Stimulated activated CD4-positive, alpha-beta T cell treated with anti-CD3 and anti-CD28 coated beads, Interleukin-12 subunit alpha, Interleukin-12 subunit beta, amount 100 ng/mL, for 48 hours (primary cell): ENCODE data around the gene UBASH3B.
"Not testable (repeated sequence)": the region's sequence is repeated elsewhere in the genome, so short reads cannot be mapped to it uniquely, and the experiment has no call there.

Source experiments
- DNase-seq, 3 donors: peaks; one replicate each; pipeline ENCODE4 v3.0.0-alpha.2; 2020; ENCODE audit warnings: low read depth in 2 of 3, low spot score in 1 of 3

Gene UBASH3B

DNA sequence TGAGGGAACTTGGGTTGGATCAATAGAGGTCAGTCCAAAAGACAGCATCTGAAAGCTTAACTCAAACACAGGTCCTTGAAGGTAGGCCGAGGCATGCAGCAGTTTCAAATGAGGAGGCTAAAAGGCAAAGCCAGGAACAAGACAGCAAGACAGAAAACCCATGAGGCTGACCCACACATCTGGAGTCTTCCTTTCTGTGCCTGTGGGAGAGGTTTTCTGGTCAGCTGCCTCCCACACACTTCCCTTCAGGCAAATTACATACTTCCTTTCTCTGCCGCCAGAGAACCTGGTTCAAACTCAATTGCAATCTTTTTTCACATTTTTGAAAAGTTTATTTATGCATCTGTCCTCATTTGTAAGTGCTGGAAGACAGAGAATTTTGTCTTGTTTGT, 153.0 kb downstream of the UBASH3B start:
- peak in 2 of 3 donors; percentile 14 to 18 for DNase-seq

DNA sequence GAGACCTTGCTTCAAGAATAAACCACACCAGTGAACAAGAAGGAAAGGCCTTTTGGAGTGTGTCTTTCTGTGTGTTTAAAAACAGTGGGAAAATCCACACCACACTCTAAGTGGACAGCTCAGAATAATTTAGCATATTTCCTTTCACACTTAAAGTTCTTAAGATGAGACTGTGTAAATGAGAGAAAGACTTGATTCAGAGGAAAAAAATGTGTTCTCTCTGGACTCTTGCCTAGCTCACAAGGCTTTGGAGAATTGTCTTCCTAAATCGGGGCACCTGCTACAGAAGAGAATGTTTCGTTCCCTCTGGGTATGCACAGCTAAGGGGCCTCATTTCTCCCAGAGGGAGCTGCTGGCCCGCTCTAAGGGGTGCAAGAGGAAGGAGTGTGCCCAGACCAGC, 154.3 kb downstream of the UBASH3B start:
- DNase-seq, result no peak

DNA sequence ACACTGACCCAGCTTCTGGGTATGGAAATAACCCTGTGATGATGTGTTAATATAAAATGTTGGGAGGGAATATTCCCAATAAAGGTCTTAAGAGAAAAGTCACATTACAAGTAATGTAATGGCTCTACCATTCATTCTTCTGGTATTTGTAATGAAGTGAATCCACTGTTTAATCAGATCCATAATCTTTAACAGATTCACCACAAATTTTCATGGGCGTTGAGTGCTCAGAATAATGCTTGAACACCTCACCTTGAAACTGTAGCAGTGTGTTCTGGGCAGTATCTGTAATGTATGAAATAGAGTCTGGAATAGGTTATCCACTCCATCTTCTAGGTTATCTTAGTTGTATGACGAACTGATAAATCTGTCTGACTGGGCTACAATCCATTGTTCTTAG, 156.2 kb downstream of the UBASH3B start:
- DNase-seq, result no peak

DNA sequence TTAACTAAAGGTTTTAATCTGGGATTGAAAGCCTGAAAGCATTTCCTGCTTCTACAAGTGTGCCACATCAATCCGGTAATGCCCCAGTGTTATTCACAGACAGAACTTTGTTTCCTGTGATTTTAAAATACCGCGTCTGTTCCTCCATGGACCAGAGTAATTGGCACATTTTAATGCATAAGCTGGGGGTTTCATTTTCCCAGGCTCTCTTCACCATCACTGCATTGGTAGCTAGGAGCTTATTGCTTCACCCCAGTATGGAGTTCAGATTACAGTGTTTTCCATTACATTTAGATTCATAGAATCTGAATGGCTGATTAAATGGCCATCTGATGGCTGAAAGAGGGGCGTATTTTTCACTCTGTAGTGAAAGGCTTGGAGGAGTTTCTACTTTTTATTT, 157.1 kb downstream of the UBASH3B start:
- no peak for DNase-seq

DNA sequence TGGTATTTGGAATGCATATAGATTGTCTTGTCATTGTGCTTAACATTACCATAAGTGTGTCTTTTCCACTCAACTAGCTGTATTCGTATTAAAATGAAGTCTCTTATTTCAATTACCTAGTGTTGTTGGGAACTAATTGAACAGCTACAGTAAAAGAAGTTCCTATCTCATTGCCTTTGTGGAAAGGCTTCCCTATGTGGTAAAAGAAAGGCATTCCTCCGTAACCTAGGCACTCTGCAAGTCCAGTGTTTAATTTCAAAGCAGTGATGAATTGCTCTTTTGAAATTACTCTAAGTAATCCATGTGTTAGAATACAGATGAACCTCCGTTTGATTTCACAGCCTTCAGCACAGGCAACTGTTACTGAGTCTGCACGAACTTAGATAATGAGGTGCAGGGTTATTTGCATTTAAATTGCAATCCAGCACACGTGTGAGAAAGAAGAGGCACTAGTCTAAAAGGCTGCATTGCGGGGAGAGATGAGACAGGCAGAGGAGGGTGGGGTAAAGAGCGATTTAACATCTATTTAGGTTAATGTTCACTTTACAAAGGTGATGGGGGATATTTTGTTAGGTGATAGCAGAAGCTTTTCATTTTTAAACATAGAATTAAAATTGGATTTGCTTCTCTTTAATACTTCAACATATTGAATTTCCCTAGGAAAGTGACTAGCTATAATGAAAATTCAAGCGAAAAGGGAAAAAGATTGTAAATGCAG, 157.8 kb downstream of the UBASH3B start:
- no peak for DNase-seq

DNA sequence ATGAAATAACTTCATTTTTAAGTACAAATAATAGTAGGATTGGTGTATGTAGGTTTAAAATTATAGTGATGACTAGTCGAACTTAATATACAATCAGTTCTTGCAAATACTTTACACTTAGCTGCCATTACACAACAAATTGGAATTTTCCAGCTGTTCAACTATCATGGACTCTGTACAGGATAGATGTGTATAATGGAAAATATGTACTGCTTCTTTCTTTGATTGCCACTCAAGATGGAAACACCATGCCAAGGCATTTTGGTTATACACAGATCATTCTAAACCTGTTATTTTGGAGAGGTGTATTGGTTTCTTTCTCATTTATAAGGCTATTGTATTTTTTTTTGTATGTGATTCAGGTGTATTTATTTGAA, 158.4 kb downstream of the UBASH3B start:
- DNase-seq, result no peak

DNA sequence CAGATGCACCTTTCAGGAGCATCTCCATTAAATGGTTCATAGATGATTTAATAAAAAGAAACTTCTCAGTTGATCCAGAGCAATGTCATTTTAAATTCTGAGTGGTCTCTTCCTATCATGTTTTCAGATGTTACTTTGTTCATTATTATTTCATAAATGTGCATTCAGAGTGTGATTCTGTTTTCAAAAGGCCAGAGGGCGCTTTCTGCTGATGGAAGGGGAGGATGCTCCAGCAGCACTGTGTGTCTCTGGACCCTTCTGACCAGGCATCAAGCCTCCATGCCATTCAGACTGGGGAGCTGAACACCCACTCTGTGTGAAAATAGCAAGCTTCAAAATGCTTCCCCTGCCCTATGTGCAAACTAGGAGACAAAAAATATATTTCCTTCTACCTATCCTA, 158.9 kb downstream of the UBASH3B start:
- DNase-seq, result no peak

DNA sequence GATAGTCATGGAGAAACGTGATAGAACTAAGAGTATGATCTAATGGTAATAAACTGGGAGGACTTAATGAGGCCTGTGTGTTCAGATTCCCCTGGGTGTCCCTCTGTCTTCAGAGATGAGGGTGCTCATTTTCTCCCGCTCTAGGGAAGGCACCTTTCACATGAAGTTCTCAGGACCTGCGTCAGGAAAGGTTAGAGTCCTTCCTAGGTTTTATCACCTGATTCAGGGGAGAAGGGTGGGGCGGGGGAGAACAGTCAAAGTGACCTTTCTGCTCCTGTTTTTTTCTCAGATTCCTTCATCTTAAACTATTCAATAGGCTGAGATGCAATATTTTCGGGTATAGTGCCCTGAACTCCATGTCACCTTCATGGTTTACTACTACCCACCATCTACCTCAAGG, 160.4 kb downstream of the UBASH3B start:
- no peak for DNase-seq

DNA sequence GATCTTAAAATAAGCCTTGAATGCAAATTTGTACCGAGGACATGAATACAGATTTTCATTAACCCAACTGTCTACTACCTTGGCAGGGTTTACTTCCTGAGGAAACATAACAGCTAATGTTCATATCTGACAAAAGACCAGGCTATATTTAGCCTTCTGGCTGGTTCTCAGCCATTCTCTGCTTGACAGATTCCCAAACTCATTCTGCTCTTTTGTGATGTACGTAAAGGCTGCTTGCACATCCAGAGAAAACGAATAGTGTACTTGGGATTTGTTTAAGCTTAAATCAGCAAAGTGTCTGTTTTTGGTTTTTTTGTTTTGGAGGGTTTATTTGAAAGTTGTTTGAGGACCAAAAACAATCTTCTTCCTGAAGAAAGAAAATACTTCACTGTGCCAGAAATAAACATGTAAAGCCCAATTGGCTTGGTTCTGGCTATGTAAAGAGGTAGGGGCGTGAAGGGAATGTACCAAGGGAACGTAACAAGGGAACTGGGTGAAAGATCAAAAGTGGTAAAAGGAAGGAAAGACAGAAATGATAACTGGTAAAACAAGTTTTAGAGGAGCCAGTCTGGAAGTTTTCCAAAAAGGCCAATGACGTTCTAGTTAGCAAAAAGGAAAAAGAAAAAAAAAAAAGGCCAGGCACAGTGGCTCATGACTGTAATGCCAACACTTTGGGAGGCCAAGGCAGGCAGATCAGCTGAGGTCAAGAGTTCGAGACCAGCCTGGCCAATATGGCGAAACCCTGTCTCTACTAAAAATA, 161.4 kb downstream of the UBASH3B start:
- DNase-seq, result no peak

DNA sequence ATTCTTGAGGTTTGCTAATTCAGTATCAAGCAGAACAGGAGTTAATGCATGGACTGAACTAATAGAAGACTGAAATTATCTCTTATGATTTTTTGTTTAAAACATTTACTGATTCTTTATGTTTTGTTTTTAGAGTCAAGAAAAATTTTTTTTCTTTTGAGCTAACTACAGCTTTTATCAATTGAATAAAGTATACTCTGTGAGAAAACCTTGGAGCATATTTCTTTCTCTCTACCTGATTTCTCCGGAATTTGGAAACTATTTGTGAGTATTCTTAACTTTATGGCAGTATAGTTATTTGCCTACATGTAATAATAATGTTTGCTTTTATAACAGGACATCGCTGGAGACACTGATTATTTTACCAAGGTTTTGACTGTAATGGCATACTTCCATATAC, 164.6 kb downstream of the UBASH3B start:
- DNase-seq, result no peak

DNA sequence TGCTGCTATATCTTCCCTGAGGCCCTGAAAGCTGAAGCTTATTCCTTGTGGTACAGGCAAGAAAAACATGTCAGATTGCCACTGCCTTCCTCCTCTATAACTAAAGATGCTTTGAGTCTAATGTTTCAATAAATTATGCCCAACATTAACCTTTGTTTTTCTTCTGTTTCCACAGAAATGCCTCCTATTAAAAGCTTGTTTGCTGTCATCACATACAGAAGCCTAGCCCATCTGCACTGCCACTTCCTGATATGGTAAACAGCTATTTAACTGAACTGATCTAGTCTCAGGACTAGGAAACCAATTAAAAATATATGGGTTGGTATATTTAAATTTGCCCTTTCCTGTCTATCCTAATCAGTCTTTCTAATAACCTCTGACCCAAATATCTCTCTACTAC, 165.6 kb downstream of the UBASH3B start:
- no peak for DNase-seq

DNA sequence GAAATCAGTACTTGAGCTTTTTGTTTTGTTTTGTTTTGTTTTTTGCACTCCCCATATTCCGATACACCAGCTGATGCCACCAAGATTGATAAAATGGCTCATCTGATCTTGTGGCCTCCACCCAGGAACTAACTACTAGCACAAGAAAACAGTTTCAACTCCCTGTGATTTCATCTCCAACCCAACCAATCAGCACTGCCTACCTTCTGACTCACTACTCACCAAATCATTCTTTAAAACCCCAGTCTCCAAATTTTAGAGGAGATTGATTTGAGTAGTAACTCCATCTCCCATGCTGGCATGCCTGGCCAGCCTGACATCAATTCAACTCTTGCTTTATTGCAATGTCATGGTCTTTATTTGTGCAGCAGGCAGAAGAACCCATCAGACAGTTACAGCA, 166.7 kb downstream of the UBASH3B start:
- no peak for DNase-seq

DNA sequence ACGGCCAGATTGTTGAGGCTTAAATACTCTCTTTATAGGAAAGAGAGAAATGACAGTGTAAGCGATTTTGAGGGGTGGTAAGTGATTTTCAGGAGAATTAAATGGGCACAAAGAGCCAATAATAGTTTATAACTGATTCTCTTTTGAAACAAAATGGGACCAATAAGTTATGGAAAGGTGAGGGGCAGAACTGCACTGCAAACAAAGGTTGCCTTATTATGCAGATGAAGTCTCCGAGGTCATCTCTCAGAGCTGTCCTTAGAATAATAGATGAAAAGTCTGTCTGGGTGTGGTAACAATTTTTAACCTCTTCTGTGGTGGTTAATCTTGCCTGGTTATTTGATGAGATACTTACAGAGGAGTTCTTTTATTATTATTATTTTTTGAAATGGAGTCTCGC, 168.0 kb downstream of the UBASH3B start:
- no peak for DNase-seq

DNA sequence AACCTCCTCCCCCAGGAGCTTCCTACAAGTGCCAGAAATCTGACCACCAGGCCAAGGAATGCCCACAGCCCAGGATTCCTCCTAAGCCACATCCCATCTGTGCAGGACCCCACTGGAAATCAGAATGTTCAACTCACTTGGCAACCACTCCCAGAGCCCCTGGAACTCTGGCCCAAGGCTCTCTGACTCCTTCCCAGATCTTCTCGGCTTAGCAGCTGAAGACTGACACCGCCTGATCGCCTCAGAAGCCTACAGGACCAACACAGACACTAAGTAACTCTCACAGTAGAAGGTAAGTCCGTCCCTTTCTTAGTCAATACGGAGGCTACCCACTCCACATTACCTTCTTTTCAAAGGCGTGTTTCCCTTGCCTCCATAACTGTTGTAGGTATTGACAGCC, 173.8 kb downstream of the UBASH3B start:
- DNase-seq, result not testable (repeated sequence)

DNA sequence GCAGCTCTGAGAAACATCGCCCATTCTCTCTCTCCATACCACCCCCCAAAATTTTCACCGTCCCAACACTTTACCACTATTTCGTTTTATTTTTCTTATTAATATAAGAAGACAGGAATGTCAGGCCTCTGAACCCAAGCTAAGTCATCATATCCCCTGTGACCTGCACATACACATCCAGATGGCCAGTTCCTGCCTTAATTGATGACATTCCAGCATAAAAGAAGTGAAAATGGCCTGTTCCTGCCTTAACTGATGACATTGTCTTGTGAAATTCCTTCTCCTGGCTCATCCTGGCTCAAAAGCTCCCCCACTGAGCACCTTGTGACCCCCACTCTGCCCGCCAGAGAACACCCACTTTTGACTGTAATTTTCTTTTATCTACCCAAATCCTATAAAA, 176.8 kb downstream of the UBASH3B start:
- not testable (repeated sequence) for DNase-seq

DNA sequence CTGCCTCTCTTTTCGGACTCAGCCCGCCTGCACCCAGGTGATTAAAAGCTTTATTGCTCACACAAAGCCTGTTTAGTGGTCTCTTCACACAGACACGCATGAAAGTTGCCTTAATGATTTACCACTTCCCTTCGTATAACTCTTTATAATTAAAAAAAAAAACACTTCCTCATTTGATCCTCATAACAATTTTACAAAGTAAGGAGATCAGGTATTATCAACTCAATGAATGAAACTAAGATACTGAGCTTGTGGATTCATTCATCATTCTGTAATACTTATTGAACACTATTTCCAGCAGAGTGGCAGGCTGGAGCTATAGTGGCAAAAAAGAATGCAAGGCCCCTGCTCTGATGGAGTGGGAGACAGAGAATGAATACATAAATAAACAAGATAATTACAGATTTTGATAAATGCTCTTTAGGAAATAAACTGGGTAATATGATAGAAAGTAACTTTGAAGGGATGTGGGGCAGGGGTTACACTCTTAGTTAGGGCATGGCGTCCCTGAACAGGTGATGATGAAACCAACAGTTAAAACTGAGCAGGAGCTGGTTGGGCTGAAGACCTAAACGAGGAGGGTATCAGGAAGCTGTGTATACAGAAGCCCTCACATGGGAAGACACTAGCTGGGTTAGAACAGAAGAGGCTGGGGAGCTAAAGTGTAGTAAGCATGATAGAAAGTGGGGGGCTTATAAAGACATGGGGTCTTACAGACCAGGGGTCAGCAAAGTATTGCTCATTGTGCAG, 177.4 kb downstream of the UBASH3B start:
- DNase-seq, result no peak

DNA sequence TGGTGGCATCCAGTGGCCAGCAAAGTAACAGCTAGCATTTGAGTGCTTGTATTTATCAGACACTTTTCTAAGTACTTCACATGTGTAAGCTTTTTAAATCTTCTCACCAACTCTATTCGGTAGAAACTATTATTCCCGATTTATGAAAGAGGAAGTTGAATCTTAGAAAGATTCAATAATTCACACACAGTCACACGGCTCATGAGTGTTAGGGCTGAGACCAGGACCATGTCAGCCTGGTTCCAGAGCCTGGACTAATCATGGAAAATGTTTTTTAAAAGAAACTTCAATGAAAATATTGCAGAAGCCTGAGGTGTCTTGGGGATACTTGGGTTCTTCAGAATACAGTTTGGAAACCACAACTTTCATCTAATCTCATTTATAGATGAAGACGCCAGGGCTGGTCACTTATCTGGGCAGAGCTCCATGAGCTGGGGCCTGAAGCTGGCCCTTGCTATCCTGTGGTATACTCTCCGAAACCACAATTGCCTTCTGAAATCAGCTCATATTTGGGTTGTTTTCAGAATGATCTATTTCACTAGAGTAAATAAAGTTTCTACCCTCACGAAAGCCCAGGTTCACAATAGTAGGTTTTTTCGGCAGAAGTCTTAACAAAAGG, 178.4 kb downstream of the UBASH3B start:
- no peak for DNase-seq

DNA sequence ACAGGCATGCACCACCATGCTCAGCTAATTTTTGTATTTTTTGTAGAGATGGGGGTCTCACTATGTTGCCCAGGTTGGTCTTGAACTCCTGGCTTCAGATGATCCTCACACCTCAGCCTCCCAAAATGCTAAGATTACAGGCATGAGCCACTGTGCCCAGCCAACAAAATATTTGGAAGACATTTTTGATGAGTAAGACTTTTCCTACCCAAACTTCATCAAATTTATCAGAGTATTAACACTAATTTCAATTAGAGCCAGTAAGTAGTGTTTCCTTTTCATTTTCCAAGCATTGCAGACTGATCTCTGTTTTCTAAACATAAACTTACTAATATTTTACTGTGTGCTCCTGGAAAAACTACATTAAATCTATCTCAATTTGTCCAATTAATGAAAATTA, 181.4 kb downstream of the UBASH3B start:
- DNase-seq, result no peak

DNA sequence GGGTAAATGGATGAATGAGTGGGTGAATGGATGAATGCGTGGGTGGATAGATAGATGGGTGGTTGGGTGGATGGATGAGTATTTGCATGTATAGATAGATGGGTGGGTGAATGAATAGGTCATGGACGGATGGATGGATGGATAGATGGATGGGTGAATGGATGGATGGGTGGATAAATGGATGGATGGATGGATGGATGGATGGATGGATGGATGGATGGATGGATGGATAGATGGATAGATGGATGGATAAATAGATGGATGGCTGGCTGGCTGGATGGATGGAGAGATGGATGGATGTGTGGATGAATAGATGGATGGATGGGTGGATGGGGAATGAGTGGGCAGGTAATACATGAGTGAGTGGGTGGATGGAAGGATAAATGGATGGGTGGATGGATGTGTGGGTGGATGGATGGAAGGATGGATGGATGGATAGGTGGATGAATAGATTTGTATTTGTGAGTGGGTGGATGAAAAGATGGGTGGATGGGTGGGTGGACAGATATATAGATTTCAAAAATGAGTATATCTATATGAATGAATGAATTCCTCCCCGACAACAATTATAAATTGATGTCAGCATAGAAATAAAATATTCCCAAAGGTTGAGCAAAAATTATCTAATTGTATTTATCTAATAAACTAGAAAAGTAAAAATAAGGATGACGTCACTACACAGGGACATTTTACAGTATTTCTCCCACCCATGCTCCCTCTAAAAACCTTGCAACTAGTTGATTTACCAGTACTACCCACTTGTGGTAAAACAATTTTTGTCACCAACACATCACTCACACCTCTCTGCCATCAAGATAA, 182.2 kb downstream of the UBASH3B start:
- no peak for DNase-seq

DNA sequence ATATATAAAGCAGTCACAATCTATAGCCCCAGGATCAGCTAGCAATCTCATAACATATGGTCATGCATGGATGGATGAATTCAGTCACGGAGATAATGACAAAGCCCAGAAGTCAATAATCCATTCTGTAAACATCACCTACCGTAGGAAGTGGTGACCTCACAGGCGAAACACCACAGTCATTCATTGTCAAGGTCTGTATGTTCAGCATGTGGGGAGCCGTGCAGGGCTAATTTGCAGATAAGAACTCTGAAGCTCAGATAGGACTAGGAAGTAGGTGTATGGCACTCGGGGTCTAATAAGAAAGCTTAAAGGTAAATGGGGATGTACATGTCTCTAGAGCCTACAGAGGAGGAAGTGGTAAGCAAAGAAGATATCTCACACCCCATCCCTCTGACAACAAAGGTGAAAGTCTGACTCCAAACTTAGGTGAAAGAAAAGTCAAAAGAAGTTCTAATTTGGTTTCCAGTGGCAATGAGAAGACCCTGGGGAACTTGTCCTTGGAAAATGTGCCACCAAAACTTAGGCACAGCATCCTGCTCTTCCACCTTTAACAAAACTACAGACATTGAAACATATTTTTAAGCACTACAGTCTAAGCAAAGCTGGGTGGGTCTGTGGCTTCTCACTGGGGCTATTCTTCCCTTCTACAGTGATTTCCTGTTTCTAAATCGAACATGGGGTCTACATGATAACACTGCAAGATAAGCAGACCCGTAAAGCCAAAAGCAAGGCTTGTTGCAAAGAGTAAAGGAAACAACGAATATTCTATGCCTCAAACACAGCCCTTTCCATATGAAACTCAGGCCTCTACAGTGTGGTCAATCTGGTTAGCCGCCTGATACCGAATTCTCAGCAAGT, 188.0 kb downstream of the UBASH3B start:
- no peak for DNase-seq
